GDM1 (cell line): Measurements from ENCODE around the gene DRAXIN.

Source experiments
- DNase-seq: peaks from one replicate; lab custom pipeline; 2025; lab: John Stamatoyannopoulos, UW

The DRAXIN gene

DNA sequence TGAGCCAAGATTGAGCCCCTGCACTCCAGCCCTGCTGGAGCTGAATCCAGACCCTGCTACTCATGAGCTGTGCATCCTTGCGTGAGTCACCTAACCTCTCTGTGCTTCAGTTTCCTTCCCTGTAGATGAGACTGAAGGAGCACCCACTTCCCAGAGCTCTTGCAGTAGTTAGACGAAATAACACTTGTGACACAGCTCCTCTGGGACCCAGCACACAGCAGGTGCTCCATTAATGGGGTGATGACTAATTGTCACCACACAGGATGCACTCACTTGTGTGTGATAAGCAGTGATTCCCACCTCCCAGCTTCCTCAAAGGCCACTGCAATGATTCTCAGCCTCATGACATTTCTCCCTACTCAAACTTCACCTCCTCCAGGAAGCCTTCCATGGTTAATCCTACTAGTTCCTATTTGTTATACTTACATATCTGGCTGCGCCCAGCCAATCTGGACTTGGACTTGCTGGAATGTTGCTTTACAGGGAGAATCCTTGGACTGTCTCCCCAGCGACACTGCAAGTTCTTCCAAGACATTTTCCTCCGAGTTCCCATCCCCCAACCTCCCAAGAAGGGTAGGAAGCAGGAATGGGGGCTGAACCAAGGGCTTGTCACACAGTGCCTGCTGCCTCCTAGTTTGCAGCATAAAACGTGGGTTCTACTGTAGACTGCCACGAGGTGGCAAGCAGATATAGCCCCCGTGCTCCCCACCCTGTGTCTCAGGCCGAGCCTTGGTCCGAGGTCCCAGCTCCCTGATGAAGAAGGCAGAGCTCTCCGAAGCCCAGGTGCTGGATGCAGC is 17.2 kb downstream of the DRAXIN start:
- DNase-seq = no peak

DNA sequence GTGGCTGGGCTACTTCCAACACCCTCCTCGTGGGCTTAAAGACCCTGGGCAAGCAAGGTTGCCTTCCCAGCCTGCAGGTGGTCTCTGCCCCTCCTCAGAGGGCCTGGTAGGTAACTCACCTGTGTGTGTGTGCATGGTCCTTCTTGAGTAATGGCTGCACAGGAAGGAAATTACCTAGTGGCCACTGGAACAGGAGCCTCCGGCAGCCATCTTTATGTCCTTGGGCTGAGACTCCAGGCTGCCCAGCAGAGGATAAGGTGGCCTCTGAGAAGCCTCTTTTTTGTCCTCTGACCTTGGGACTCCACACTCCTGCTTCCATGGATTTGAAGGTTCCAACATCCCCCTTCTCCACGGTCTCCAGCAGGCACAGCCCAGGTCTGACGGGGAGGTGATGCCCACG is 20.0 kb downstream of the DRAXIN start:
- no peak for DNase-seq

DNA sequence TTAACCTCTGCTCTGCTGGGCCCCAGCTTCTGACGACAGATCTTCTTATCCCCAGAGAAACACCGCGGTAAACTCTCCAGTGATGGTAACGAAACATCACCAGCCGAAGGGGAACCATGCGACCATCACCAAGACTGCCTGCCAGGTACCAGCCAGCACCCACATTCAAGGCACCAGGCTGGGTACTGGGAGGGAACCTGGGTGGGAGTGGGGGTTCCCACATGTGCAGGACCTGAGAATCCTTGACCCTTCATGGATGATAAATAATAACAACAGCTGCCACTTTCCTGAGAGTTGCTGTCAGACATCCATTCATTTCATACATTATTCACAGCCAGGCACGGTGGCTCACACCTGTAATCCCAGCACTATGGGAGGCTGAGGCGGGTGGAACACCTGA is 20.8 kb downstream of the DRAXIN start:
- DNase-seq = no peak

DNA sequence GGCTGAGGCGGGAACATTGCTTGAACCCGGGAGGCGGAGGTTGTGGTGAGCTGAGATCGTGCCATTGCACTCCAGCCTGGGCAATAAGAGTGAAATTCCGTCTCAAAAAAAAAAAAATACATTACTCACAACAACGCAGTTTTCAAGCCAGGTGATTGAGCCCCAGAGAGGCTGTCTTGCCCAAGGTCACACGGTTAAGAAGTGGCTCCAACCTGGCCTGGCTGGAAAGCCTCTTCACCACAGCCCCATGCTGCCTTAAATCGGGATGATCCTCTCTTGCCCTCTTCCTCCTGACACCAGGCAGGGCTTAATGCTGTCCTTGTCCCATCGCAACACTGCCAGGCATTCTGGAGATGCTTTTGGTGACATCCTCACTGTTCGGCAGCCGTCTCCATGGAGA is 21.6 kb downstream of the DRAXIN start:
- DNase-seq = no peak

DNA sequence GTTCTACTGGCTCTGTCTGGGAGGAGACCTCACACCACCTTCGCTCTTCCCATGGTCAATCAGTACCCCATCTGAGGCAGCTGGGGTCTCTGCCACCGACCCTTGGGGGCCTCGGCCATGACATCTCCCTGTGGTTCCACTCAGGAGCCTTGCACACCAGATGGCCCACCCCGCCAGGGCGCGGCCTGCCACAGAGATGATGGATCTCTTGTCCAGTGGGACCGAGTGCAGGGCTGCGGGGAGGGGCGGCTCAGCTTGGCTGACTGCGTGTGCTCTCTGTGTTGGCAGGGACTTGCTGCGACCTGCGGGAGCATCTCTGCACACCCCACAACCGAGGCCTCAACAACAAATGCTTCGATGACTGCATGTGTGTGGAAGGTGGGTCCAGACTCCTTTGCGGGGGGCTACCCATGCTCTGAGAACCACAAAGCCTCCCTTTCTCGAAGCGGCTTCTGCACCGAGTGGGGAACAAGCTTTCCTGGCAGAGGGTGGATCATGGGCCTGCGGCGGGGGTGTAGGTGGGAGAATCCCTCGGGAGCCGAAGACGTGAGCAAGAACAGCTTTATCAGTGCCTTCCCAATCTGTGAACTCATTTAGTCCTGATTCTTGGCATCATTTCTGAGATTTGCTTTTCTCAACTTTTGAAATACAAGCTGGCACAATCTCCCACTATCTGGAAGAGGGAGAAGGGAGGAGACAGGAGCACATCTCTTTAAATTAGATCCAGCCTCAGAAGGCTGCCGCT is 23.5 kb downstream of the DRAXIN start:
- DNase-seq = no peak

DNA sequence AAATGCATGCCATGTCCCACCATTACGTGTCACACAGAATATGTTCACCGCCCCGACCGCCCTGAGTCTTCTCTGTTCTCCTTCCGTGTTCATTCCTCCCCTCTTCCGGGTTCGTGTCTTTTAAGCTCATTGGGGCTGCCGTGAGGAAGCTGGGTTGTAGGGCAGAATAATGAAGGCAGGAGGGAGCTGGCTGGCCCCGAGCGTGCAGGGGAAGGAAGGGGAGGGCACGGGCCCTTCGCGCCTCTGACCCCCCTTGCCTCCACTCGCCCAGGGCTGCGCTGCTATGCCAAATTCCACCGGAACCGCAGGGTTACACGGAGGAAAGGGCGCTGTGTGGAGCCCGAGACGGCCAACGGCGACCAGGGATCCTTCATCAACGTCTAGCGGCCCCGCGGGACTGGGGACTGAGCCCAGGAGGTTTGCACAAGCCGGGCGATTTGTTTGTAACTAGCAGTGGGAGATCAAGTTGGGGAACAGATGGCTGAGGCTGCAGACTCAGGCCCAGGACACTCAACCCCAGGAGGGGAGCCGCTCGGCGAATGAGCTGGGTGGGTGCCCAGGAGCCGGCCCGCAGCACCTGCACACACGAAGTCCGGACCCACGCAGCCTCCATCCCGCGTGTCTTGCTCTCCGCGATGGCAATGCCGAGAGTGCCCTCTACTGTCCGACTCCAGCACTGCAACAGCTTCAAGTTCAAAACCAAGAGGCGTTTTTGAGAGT is 28.0 kb downstream of the DRAXIN start:
- peak; percentile 90 for DNase-seq

DNA sequence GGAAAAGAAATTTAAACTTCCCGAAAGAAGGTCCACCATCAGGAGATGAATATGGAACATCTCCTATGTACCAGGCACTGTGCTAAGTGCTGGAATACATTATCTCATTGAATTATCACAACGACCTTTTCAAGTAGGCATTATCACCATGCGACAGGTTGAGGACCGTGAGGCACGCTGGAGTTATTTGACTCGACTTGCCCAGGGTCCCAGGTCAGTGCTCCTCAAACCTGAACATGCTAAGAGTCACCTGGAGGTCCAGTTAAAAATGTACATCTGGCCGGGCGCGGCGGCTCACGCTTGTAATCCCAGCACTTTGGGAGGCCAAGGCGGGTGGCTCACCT is 28.5 kb downstream of the DRAXIN start:
- no peak for DNase-seq

DNA sequence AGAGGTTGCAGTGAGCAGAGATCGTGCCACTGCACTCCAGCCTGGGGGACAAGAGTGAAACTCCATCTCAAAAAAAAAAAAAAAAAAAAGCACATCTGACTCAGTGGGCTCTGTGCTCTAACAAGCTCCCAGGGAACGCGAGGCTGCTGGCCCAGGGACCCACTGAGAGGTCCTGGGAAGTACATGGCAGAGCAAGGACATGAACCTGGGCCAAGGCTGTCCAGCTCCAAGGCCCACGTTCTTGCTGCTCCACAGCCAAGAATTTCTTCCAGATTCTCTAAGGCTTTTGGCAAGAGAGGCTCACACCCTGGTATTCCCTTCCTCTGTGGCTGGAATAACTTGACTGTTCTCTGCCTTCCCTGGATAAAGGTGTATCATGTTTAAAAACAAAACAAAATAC is 29.0 kb downstream of the DRAXIN start:
- DNase-seq = no peak

DNA sequence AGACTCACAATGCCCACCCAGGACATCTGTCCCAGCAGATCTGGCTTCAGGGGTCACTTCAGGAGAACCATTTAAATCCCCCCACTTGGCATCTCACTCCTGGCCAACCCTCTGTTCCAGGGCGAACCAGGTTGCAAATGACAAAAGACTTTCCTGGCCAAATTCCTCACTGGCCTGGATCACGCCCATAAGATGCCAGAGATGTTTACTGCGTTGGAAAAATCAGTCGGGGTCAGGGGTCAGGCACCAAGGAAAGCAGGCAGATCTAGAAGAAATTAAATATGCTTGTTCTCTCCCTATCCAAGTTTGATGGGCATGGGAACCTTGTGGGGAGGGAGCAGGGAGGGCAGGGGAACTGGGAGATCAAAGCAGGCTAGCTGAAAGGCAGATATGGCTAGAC is 29.8 kb downstream of the DRAXIN start:
- DNase-seq = no peak

DNA sequence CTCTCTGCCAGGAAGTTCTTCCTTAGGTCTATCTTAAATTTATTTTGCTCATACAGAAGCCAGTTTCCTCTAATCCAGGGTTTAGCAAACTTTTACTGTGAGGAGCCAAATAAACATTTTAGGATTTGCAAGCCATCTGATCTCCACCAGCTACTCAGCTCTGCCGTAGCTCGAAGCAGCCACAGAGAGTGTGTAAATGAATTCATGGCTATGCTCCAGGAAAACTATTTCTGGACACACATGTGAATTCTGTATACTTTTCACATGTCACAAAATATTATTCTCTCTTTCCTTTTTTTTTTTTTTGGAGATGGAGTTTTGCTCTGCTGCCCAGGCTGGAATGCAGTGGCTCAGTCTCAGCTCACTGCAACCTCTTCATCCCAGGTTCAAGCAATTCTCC is 31.0 kb downstream of the DRAXIN start:
- no peak for DNase-seq

DNA sequence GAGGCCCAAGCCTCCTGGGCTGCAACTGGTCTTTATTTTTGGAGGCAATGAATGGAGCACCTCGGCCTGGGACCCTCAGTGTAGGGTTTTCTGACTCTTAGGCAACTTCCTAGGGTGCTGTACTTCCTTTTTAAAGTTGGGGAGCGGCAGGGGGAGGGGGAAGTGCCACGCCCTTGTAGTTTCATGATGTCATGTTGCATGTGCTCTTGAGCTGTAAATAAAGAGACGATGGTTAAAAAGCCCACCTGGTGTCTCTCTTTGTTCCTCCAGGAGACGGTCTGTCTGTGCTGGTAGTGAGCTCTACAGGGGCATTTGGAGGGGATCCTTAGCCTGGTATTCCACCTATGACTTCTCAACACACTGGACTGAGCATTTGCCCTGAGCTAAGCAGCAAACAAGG is 34.1 kb downstream of the DRAXIN start:
- no peak for DNase-seq

DNA sequence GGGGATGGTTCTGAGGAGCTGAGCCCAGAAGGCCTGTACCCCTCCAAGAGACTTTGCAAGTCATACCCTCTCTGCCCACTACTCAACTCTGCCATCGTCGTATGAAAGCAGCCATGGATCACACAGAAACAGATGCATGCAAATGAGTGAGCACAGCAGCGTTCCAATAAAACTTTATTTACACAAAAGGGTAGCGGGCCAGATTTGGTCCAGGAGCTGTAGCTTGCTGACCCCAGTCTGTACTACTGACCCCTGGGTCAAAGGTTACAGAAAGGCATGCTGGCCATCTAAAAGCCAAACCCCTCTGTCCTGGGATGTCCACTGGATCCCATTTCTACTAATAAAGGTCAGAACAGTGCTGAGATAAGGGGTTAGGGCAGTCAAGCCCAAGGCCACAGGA is 35.6 kb downstream of the DRAXIN start:
- no peak for DNase-seq

DNA sequence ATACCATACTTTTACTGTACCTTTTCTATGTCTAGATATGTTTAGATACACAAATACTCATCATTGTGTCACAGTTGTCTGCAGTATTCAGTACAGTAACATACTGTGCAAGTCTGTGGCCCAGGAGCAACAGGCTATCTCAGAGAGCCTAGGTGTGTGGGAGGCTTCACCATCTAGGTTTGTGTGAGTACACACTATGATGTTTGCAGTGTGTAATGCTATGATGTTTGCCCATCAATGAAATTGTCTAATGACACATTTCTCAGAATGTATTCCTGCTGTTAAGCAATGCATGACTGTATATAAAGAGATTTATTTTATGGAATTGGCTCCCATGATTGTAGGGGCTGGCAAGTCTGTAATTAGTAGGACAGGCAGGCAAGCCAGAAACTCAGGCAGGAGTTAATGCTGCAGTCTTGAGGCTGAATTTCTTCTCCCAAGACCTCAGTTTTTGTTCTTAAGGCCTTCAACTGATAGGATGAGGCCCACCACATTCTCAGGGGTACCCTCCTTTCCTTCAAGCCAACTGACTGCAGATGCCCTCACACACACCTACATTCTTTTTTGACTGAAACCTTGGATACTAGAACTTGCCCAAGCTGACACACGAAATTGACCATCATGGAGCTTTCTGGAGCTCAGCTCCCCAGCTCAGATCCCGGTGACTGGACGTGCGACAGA is 36.8 kb downstream of the DRAXIN start:
- no peak for DNase-seq

DNA sequence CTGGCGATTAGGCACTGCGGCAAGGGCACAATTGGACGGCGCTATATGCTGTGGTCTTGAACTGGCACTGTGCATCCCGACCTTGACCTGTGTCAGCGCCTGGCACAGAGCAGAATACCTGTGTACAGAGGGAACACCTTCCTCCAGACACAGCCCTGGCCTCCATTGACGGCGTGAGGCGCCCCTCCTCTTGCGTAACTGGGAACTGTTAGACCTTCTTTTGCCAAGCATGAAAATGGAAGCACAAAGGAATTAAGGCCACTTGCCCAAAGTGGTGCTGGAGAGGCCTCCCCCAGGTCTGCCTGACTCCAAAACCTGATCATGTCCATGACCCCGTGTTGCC is 37.6 kb downstream of the DRAXIN start:
- DNase-seq = no peak

DNA sequence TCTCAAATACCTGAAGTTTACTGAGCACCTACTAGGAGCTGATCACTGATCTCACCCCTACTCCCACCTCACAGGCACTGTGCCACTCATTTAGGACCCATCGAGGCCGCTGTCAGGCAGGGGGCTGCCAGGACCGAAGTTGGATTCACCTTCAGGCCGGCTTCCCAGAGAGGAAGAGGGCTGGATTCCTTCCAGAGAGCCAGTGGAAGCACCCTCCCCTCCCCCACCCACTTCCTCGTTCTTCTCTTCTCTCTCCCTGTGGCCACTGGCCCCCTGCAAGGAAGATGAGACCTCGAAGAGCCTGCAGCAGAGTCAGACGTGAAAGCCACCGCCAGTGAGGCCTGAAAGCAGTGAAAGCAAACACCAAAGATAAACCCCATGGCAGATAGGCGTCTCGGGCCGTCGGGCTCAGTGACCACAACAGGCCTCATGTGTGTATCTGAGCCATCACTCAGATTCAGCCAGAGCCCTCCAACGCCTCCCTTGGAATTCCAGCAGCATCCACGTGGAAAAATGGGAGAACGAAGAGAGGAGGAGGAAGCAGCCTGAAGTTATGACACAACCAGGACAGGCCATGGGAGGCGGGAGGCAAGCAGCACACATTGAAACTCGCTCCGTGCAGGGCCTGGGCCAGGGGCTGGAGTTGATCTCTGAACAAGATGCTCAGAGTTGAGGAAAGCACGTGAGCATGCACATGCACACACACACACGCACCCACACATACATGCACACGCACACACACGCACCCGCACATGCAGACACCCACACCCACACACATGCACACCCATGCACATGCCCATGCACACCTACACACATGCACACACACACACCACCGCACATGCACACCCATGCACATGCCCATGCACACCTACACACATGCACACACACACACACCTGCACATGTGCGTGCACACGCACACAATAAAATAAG is 38.3 kb downstream of the DRAXIN start:
- peak; percentile 33 for DNase-seq

DNA sequence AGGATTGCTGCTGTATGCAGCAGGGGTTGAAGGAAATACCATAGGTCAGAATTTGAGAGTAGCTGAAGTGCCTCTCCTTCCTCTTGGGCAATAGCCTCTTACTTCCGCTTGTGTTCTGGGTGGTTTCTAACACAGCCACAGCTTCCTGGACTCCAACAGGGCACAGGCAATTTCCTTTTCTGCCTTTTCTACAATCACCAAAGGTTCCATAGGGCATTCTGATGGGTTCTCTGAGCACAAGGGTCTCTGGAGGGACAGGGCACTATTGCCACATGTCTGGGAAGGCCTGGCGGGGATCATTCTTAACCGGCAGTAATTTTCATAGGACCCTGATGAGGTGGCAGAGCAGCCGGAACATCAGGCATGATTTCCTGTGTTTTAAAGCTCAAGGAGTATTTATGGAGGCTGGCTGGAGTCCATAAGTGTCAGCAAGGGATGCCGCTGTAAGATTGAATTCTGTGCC is 39.0 kb downstream of the DRAXIN start:
- DNase-seq = peak; percentile 84

DNA sequence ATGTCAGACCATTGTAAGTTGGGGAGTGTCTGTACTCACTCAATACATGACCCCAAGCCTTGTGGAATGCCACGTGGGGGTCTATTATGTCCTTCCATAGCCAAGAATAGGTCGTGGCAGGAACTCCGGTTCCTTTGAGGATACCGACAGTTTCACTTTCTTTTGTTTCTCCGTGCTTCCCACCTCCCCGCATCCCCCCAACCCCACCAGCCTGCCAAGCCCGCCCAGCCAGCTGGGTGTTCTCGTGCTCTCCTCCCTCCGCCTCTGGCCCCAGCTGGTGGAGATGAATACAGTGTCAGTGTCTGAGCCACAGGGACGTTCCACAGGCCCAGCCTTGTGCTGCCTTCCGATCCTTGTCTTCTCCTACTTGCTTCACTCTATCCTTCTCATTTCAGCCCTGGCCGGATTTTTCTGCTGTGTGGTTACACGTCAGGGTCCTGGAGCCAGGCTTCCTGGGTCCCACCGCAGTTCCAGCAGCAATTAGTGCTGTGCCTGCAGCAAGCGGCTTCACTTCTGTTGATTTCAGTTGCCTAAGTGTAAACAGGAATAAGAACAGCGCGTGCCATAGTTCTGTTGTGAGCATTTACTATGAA is 40.3 kb downstream of the DRAXIN start:
- peak; percentile 5 for DNase-seq

DNA sequence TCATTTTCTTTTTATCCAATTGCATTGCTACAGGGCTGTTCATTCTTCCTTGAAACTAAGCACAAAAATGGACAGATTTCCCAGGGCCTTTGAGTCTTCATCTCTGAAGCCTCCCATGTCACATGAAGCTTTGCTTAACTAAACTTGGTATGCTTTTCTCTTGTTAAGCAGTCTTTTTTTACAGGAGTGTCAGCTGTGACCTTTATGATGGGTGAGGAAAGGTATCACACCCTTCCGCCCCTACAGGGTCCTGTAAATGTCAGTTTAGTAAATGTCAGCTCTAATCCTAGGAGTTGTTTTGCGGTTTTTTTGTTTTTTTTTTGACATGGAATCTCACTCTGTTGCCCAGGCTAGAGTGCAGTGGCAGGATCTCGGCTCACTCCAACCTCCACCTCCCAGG is 41.8 kb downstream of the DRAXIN start:
- DNase-seq = no peak

DNA sequence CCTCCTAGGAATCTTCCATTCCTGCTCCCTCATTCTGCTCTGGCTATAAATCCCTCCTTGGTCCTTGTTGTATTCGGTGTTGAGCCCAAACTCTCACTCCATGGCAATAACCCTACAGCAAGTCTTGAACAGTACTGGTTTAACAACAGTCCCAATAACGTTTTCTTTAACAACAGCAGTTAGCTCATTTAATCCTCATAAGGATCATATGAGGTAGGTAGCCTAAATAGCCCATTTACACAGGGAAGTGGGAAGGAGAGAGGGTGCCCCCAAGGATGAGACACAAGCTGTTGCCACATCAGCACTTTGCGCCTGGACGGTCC is 44.0 kb downstream of the DRAXIN start:
- DNase-seq = no peak

DNA sequence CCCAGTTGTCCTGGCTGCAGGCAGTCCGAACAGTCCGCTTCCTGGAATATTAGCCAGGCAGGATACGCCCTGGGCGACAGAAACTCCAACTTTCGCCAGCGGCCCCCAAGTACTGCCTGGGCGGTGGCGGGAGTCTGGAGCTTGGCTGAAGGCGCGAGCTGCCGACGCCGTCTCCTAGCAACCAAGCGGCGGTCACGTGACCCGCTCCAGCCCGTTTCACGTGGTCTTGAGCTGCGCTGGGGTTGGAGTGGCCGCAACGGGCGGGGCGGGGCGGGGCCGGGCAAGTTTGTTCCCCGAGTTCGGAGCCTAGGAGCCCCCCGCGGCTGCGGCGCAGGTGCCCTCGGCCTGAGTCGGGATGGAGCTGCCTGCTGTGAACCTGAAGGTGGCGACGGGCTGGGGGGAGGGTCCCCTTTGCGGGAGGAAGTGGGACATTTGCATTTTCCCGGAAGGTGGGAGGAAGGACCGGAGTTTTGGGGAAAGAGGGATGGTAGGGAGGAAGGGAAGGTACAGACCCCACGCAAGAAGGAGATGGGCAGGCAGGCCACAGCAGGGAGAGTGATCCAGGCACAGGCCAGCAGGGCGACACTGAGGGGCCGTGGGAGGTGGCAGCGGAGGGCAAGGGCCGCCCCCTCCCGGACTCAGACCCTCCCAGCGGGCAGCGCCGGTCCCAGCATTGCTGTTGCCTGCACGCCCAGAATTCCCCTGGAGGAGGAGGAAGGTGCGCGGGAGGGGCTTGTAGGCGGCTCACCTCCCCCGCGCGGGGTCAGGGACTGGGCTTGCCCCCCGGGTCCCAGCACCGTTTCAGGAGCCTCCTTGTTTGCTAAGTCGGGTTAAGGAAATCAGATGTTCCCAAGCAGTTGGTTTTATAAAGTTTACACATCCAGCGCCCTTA is 44.6 kb downstream of the DRAXIN start, which contains the start of gene AGTRAP:
TSS of gene AGTRAP (plus strand) at position 283 of the 892 bp plus-strand sequence. CDS start at position 356, 73 bp downstream.
- peak; percentile 84 for DNase-seq
